GM12878 (cell line): ENCODE measurements around the gene PHEX. TPM values are rescaled to one million over a fixed set of nuclear protein-coding genes. Genes with fewer than 3 reads are reported as not detected.
A peak's percentile ranks its signal among the peaks of the same experiment; 100 is the strongest.

Experiments
- ATAC-seq: fragments of 200-7000 bp; cut with Tn5 transposase; 3 replicates; pipeline ENCODE4 v1.9.1; 2020; ENCODE audit warnings: mild to moderate bottlenecking, moderate library complexity
- BruUV-seq: library from RNA; stranded (reverse); fragments of 400-500 nt; replicated peaks from 2 replicates; lab custom pipeline; 2021; lab: Mats Ljungman, UMichigan
- CTCF ChIA-PET: fragments of 300-600 bp; sonication (Branson Sonifier 250); formaldehyde crosslinking; extraction: SDS; loops from one replicate; lab custom pipeline; 2021; ENCODE audit warnings: inconsistent platforms; lab: Yijun Ruan, JAX
- POLR2A ChIA-PET: fragments of 350-600 bp; formaldehyde crosslinking; extraction: SDS; loops from one replicate; lab custom pipeline; 2021; ENCODE audit warnings: inconsistent platforms; lab: Charles Lee
- RAD21 ChIA-PET: fragments of 300-600 bp; sonication (Branson Sonifier 250); formaldehyde crosslinking; loops from one replicate; lab custom pipeline; 2023; ENCODE audit warnings: antibody characterized with exemption; ENCODE audit not compliant: unreplicated experiment; lab: Charles Lee
- SMC1A ChIA-PET: fragments of 300-600 bp; sonication (Branson Sonifier 250); formaldehyde crosslinking; loops from one replicate; lab custom pipeline; 2023; ENCODE audit not compliant: unreplicated experiment, uncharacterized antibody; lab: Charles Lee
- DNase-seq: peaks from one replicate; pipeline ENCODE4 v3.0.0-alpha.2; 2011; ENCODE audit warnings: low read depth, low spot score
- FAIRE-seq: peaks from 3 replicates; lab custom pipeline; 2011; peaks lifted over from hg19 to GRCh38; lab: Jason Lieb, UNC
- H2AFZ ChIP-seq: 2 replicates; pipeline ENCODE4 v1.6.0; 2011; ENCODE audit warnings: low read depth, low read length, control low read depth; ENCODE audit not compliant: control insufficient read depth
- H3K27ac ChIP-seq: 2 replicates; pipeline ENCODE4 v1.5.1; 2011; ENCODE audit warnings: control low read depth; ENCODE audit not compliant: control insufficient read depth, insufficient read depth
- H3K27me3 ChIP-seq, 2 experiments: replicated peaks in 1 of 2; 2 replicates each; pipeline versions ENCODE4 v1.6.0 to v1.6.1; 2011; ENCODE audit warnings: low read length in 1 of 2; ENCODE audit not compliant: control insufficient read depth in 2 of 2, insufficient read depth in 2 of 2
- H3K36me3 ChIP-seq, 2 experiments: 2 replicates each; pipeline ENCODE4 v1.5.1; 2011; ENCODE audit warnings: low read length in 1 of 2; ENCODE audit not compliant: control insufficient read depth in 2 of 2, insufficient read depth in 2 of 2
- H3K4me1 ChIP-seq: 2 replicates; pipeline ENCODE4 v1.6.1; 2011; ENCODE audit warnings: mild to moderate bottlenecking, low read length, moderate library complexity, mixed read lengths; ENCODE audit not compliant: control insufficient read depth, insufficient read depth
- H3K4me2 ChIP-seq: 2 replicates; pipeline ENCODE4 v1.6.0; 2011; ENCODE audit warnings: control low read depth; ENCODE audit not compliant: control insufficient read depth, insufficient read depth
- H3K4me3 ChIP-seq: fragments of 200-600 bp; sonication (generic); 2 replicates; pipeline ENCODE4 v1.5.1; 2016
- H3K79me2 ChIP-seq: 2 replicates; pipeline ENCODE4 v1.6.0; 2011; ENCODE audit warnings: low read length; ENCODE audit not compliant: control insufficient read depth, insufficient read depth
- H3K9ac ChIP-seq: 2 replicates; pipeline ENCODE4 v1.8.0; 2011; ENCODE audit warnings: low read length, control low read depth, mixed read lengths; ENCODE audit not compliant: control insufficient read depth, insufficient read depth
- H3K9me3 ChIP-seq: replicated peaks from 3 replicates; pipeline ENCODE4 v1.5.1; 2011; ENCODE audit warnings: mild to moderate bottlenecking, low read length; ENCODE audit not compliant: control insufficient read depth, insufficient read depth
- H4K20me1 ChIP-seq: 2 replicates; pipeline ENCODE4 v1.6.0; 2011; ENCODE audit not compliant: control insufficient read depth, insufficient read depth
- BHLHE40 ChIP-seq, 2 experiments: fragments of 450-650 bp in 1 of 2; IDR thresholded peaks; 2 replicates each; pipeline ENCODE4 v1.6.1; 2011 to 2017; ENCODE audit warnings: low read depth in 2 of 2, borderline replicate concordance in 1 of 2, improper control_type of control experiment in 1 of 2, low read length in 1 of 2, mild to moderate bottlenecking in 1 of 2
- ESRRA ChIP-seq: IDR thresholded peaks from 2 replicates; pipeline ENCODE4 v1.6.1; 2012; ENCODE audit warnings: mild to moderate bottlenecking, low read length, improper control_type of control experiment
- MLLT1 ChIP-seq: fragments of 450-650 bp; IDR thresholded peaks from 2 replicates; pipeline ENCODE4 v1.6.1; 2016; ENCODE audit warnings: mild to moderate bottlenecking
- POLR2AphosphoS2 ChIP-seq: IDR thresholded peaks from 2 replicates; pipeline ENCODE4 v1.6.1; 2011; ENCODE audit warnings: low read depth, mild to moderate bottlenecking, low read length, improper control_type of control experiment, moderate library complexity
- ZNF384 ChIP-seq: IDR thresholded peaks from 2 replicates; pipeline ENCODE4 v1.6.1; 2012; ENCODE audit warnings: low read depth, mild to moderate bottlenecking, low read length, improper control_type of control experiment, borderline replicate concordance
- WGBS: methylation state at CpG from one replicate; pipeline ENCODE4 v1.1.6; 2016; ENCODE audit warnings: low lambda C conversion rate; ENCODE audit not compliant: insufficient replicate concordance, insufficient coverage; ENCODE audit errors: missing lambda C conversion rate; 5-methylcytosine and 5-hydroxymethylcytosine counted together
- in situ Hi-C: fragments of 300-500 bp; cut with MboI; formaldehyde crosslinking; loops from 9 replicates; pipeline ENCODE4 v1.14.3; 2018; ENCODE audit warnings: mixed read lengths
- intact Hi-C: fragments of 100-400 bp; cut with micrococcal nuclease; formaldehyde crosslinking; loops from one replicate; pipeline ENCODE4 v1.14.2; 2022; ENCODE audit not compliant: unreplicated experiment
- polyA plus RNA-seq, 11 experiments: library from polyadenylated mRNA; depleted of rRNA in 4 of 11; unstranded in 6 of 11; stranded (reverse) in 5 of 11; fragments of >200 nt; fragmentation: Nextera tagmentation in 4 of 11; fragmentation: Illumina TruSeq in 1 of 11; extraction: Ambion mirVana in 4 of 11; extraction: Trizol in 1 of 11; gene quantifications; 1 replicate in 1 of 11; 2 replicates in 10 of 11; pipeline versions ENCODE4 v1.2.1 to v1.2.3, GENCODE V29; 2011 to 2016; ENCODE audit warnings: inconsistent platforms in 2 of 11, missing spikeins in 2 of 11, low read depth in 1 of 11
- total RNA-seq, 4 experiments: library from RNA; depleted of rRNA in 3 of 4; stranded (reverse); fragments of >200 nt in 3 of 4; fragmentation: Illumina TruSeq in 1 of 4; extraction: Trizol in 1 of 4; gene quantifications; 2 replicates each; pipeline versions ENCODE4 v1.2.1 to v1.2.3, GENCODE V29; 2013 to 2021

Gene PHEX
- total and polyA plus RNA-seq, 10 of the 15 experiments (the other 5 are each of a cell fraction or from before 2014, with no cell fraction given): 0.12 to 97.2 (median 0.55) TPM

- ATAC-seq: peak; percentile 41; the same call in 2 of the 3 replicates
- ChIA-PET SMC1A (interaction anchor here (0.6 to 2.3 kb wide), 6 partner anchors 12 to 129 kb away, joined by 5 to 23 read pairs (median 8); no protein-coding TSS in a partner anchor), POLR2A (interaction anchor here (0.6 to 2.2 kb wide), 4 partner anchors 68 to 129 kb away, joined by 3 to 6 read pairs (median 3); no protein-coding TSS in a partner anchor), RAD21 (interaction anchor here (0.9 to 2.5 kb wide), 6 partner anchors 18 to 133 kb away, joined by 3 to 11 read pairs (median 8); no protein-coding TSS in a partner anchor), CTCF (interaction anchor here (0.8 to 2.5 kb wide), 4 partner anchors 10 to 132 kb away, joined by 3 to 16 read pairs (median 6); no protein-coding TSS in a partner anchor)
- H3K27ac ChIP-seq: no peak overlapping the region
- no peak for FAIRE-seq
- no peaks in the 10 kb centered on the region for H4K20me1 ChIP-seq
- no peak overlapping the region for H2AFZ ChIP-seq
- DNase-seq: no peak
- no peaks in the 10 kb centered on the region for H3K9me3 ChIP-seq
- TF ChIP-seq POLR2AphosphoS2 (no peak), ZNF384 (peak; percentile 15; the same call in 1 of the 2 replicates), BHLHE40 (IDR thresholded peaks at IDR 0.05; ENCODE audit: borderline replicate concordance in 1 of 2, low read depth in 2 of 2, low read length in 1 of 2) (0 out of 4 replicates have a peak, but pooled peaks of 1 of the 2 experiments have one; percentile 49), MLLT1 (0 out of 2 replicates have a peak, but pooled peaks have one; percentile 36), ESRRA (no peak)
- no peak overlapping the region for H3K4me2 ChIP-seq
- no peaks in the 10 kb centered on the region for H3K4me1 ChIP-seq
- no peaks in the 10 kb centered on the region for H3K79me2 ChIP-seq
- intact Hi-C loops: no loop called here
- H3K36me3 ChIP-seq: no peaks in the 10 kb centered on the region
- H3K9ac ChIP-seq: no peak overlapping the region
- WGBS: 58% methylated on average over 10 of the region's 10 CpGs
- H3K27me3 ChIP-seq: no peaks in the 10 kb centered on the region
- in situ Hi-C loops: no loop called here
- BruUV-seq: no TSS peak
- no peak overlapping the region for H3K4me3 ChIP-seq
Measured at GRCh38 chrX:22118161-22118830, 86.2 kb downstream of the PHEX start.
